Smooth muscle cell (in vitro differentiated cells): ENCODE results near the gene STXBP5L. TPM values are rescaled to one million over a fixed set of nuclear protein-coding genes. Genes with fewer than 3 reads are reported as not detected.

ENCODE experiments used
- DNase-seq: peaks from one replicate; lab custom pipeline; 2025; ENCODE audit not compliant: unreplicated experiment; lab: John Stamatoyannopoulos, UW
- H2AFZ ChIP-seq: fragments of 200-600 bp; sonication (generic); 2 replicates; pipeline ENCODE4 v1.6.0; 2016; ENCODE audit warnings: antibody characterized with exemption, low read depth, mild to moderate bottlenecking
- H3F3A ChIP-seq: fragments of 200-600 bp; sonication (generic); 2 replicates; pipeline ENCODE4 v1.6.0; 2017; ENCODE audit warnings: antibody characterized with exemption, low read depth
- H3K27ac ChIP-seq: fragments of 200-600 bp; sonication (generic); 2 replicates; pipeline ENCODE4 v1.5.1; 2016; ENCODE audit warnings: low read depth, mild to moderate bottlenecking
- H3K27me3 ChIP-seq: fragments of 200-600 bp; sonication (generic); 2 replicates; pipeline ENCODE4 v1.6.1; 2016; ENCODE audit warnings: low read depth, mild to moderate bottlenecking
- H3K36me3 ChIP-seq: fragments of 200-600 bp; sonication (generic); 2 replicates; pipeline ENCODE4 v1.5.1; 2016; ENCODE audit warnings: low read depth
- H3K4me1 ChIP-seq: fragments of 200-600 bp; sonication (generic); 2 replicates; pipeline ENCODE4 v1.5.1; 2016; ENCODE audit warnings: low read depth
- H3K4me2 ChIP-seq: fragments of 200-600 bp; sonication (generic); 2 replicates; pipeline ENCODE4 v1.6.0; 2016; ENCODE audit warnings: mild to moderate bottlenecking
- H3K4me3 ChIP-seq: fragments of 200-600 bp; sonication (generic); 2 replicates; pipeline ENCODE4 v1.5.1; 2016; ENCODE audit warnings: mild to moderate bottlenecking
- H3K79me2 ChIP-seq: fragments of 200-600 bp; sonication (generic); 2 replicates; pipeline ENCODE4 v1.6.0; 2016; ENCODE audit warnings: low read depth, mild to moderate bottlenecking
- H3K9ac ChIP-seq: fragments of 200-600 bp; sonication (generic); 2 replicates; pipeline ENCODE4 v1.6.0; 2016; ENCODE audit warnings: low read depth
- H3K9me3 ChIP-seq: fragments of 200-600 bp; sonication (generic); replicated peaks from 2 replicates; pipeline ENCODE4 v1.5.1; 2016; ENCODE audit warnings: low read depth
- H4K20me1 ChIP-seq: fragments of 200-600 bp; sonication (generic); 2 replicates; pipeline ENCODE4 v1.6.0; 2016; ENCODE audit warnings: low read depth
- WGBS: methylation state at CpG from one replicate; pipeline ENCODE4 v1.1.7; 2016; ENCODE audit warnings: low lambda C conversion rate; 5-methylcytosine and 5-hydroxymethylcytosine counted together
- polyA plus RNA-seq: library from polyadenylated mRNA; unstranded; fragments of >200 nt; fragmentation: Nextera tagmentation; extraction: Ambion mirVana; gene quantifications from 2 replicates; pipeline ENCODE4 v1.2.1, GENCODE V29; 2016
- total RNA-seq: library from RNA; depleted of rRNA; stranded (reverse); fragments of >200 nt; gene quantifications from 2 replicates; pipeline ENCODE4 v1.2.3, GENCODE V29; 2014
- TF ChIP-seq, protein P1 (sequence below): fragments of 200-600 bp; sonication (generic); IDR thresholded peaks from 2 replicates; pipeline ENCODE4 v1.5.1; 2017; ENCODE audit warnings: borderline replicate concordance, mild to moderate bottlenecking, antibody characterized with exemption; ENCODE audit not compliant: insufficient read depth, poor library complexity, severe bottlenecking

Gene STXBP5L
- total and polyA plus RNA-seq, 2 experiments from 2014 or later, result 3.3 to 10.3 TPM

DNA sequence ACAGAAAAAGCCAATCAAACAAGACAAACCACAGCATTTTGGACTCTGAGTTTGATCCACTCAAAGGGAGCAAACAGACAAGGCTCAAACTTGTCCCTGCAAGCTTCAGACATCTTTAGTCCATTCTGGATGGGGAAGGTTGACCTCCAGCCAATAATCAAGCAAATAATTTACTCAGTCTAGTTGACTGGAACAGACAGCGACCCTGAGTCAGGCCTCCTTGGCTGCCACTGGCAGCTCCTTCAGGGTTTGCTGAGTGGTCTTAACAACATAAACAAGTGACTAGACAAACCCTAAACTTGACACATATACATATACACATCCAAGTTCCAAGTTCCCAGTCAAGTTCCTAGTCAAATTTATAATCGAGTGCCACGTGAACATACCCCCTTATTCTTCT lies 323.9 kb downstream of the STXBP5L start:
- 92% methylated on average over 3 of the region's 3 CpGs for WGBS
- H3K9ac ChIP-seq, result no peak overlapping the region
- no peaks in the 10 kb centered on the region for H3K79me2 ChIP-seq
- H3F3A ChIP-seq, result no peaks in the 10 kb centered on the region
- TF ChIP-seq, protein P1, sequence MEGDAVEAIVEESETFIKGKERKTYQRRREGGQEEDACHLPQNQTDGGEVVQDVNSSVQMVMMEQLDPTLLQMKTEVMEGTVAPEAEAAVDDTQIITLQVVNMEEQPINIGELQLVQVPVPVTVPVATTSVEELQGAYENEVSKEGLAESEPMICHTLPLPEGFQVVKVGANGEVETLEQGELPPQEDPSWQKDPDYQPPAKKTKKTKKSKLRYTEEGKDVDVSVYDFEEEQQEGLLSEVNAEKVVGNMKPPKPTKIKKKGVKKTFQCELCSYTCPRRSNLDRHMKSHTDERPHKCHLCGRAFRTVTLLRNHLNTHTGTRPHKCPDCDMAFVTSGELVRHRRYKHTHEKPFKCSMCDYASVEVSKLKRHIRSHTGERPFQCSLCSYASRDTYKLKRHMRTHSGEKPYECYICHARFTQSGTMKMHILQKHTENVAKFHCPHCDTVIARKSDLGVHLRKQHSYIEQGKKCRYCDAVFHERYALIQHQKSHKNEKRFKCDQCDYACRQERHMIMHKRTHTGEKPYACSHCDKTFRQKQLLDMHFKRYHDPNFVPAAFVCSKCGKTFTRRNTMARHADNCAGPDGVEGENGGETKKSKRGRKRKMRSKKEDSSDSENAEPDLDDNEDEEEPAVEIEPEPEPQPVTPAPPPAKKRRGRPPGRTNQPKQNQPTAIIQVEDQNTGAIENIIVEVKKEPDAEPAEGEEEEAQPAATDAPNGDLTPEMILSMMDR, result no peak
- H3K4me2 ChIP-seq, result no peak overlapping the region
- DNase-seq, result no peak
- H3K27ac ChIP-seq, result no peak overlapping the region
- no peak overlapping the region for H2AFZ ChIP-seq
- H3K4me1 ChIP-seq, result no peaks in the 10 kb centered on the region
- no peaks in the 10 kb centered on the region for H3K9me3 ChIP-seq
- no peak overlapping the region for H3K4me3 ChIP-seq
- no peaks in the 10 kb centered on the region for H3K36me3 ChIP-seq
- H4K20me1 ChIP-seq, result no peaks in the 10 kb centered on the region
- H3K27me3 ChIP-seq, result no peaks in the 10 kb centered on the region

DNA sequence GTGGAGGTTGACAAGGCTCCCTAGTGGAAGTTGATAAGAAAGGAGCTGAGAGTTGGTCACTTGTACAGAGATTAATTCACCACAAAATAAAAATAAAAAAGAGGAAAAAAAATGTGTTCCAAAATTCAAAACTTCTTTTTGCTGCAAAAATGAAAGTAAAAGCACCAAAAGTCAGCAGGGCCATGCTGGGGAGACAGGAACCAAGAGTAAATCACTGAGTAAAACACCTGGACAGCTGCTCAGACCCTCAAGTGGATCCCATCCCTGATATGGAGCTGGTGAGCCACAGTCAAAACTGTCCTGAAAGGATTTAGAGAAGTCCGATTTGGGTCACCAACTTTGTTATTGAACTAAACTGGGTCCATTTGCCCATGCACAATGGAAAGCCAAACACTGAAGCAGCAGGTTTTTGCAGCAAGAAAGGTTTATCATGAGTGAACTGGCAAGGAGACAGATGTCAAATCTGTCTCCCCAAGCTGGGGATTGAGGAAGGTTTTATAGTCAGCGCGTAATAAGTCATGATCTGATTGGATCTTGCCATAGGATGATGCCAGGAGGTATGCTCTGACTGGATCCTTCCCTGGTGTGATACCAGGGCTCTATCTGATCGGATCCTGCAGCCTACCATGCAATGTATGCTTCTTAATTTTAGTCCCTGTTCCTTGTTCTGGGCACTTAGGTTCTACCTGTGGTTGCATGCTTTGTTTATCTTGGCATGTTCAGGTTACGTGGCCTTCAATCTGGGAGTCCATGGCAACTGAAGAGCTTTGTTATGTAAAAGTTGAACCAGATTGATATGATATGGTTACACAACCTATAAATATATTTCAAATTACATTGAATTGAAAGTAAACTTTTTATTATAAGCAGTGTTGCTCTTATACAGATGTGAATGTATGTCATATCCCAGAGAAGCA lies 324.6 kb downstream of the STXBP5L start:
- no peak overlapping the region for H3K27ac ChIP-seq
- H3K4me3 ChIP-seq, result no peak overlapping the region
- H2AFZ ChIP-seq, result no peak overlapping the region
- no peaks in the 10 kb centered on the region for H3K36me3 ChIP-seq
- H3K79me2 ChIP-seq, result no peaks in the 10 kb centered on the region
- TF ChIP-seq, protein P1, result no peak
- no peaks in the 10 kb centered on the region for H3F3A ChIP-seq
- H3K9ac ChIP-seq, result no peak overlapping the region
- DNase-seq, result no peak
- H4K20me1 ChIP-seq, result no peaks in the 10 kb centered on the region
- H3K27me3 ChIP-seq, result no peaks in the 10 kb centered on the region
- H3K4me2 ChIP-seq, result no peak overlapping the region
- no peaks in the 10 kb centered on the region for H3K4me1 ChIP-seq
- H3K9me3 ChIP-seq, result no peaks in the 10 kb centered on the region
- 96% methylated on average over 5 of the region's 5 CpGs for WGBS

DNA sequence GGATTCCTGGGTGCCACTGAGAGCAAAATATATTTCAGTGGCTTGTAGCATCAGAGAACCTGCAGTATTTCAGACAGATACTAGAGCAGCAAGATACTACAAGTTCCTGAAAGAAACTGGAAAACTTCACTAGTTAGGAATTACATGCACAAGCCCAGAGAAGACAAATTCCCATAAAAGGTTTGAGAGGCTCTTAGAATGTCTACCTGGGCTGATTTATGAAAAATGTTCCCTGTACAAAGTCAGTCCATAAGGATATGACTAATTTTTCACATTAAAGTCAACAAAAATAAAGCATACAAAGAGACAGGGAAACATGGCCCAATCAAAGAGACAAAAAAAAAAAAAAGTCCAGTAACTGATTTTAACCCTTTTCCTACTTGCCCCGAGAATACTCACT lies 335.2 kb downstream of the STXBP5L start:
- Histone ChIP-seq H3K79me2 (no peaks in the 10 kb centered on the region), H3K27me3 (no peaks in the 10 kb centered on the region), H2AFZ (no peak overlapping the region), H3F3A (no peaks in the 10 kb centered on the region), H3K27ac (no peak overlapping the region), H3K9ac (no peak overlapping the region), H3K9me3 (no peaks in the 10 kb centered on the region), H3K36me3 (no peaks in the 10 kb centered on the region), H4K20me1 (no peaks in the 10 kb centered on the region), H3K4me3 (no peak overlapping the region), H3K4me1 (no peaks in the 10 kb centered on the region), H3K4me2 (no peak overlapping the region)
- TF ChIP-seq, protein P1, result no peak
- WGBS, result 97% methylated on average over 1 of the region's 1 CpG
- no peak for DNase-seq
